Neural crest cell (in vitro differentiated cells): ENCODE data around the gene RPS28. TPM values are rescaled to one million over a fixed set of nuclear protein-coding genes. Genes with fewer than 3 reads are reported as not detected.

Experiments
- DNase-seq: peaks from one replicate; pipeline ENCODE4 v3.0.0; 2021; ENCODE audit warnings: low read depth, mixed read lengths, low spot score
- H3K27ac Mint-ChIP-seq: one replicate; pipeline ENCODE4 v1.8.0; 2021; ENCODE audit warnings: mild to moderate bottlenecking, mixed read lengths; ENCODE audit not compliant: unreplicated experiment
- H3K27me3 Mint-ChIP-seq: 2 replicates; pipeline ENCODE4 v1.8.0; 2021; ENCODE audit warnings: low read depth, mild to moderate bottlenecking, mixed read lengths
- H3K36me3 Mint-ChIP-seq: 2 replicates; pipeline ENCODE4 v1.8.0; 2021; ENCODE audit warnings: low read depth, mild to moderate bottlenecking, mixed read lengths
- H3K4me1 Mint-ChIP-seq: 2 replicates; pipeline ENCODE4 v1.8.0; 2021; ENCODE audit warnings: mixed read lengths
- H3K4me3 Mint-ChIP-seq: one replicate; pipeline ENCODE4 v1.8.0; 2021; ENCODE audit warnings: mild to moderate bottlenecking, mixed read lengths
- H3K9me3 Mint-ChIP-seq: 2 replicates; pipeline ENCODE4 v1.8.0; 2021; ENCODE audit warnings: mixed read lengths
- CTCF ChIP-seq: fragments of 200-600 bp; sonication (generic); conservative IDR thresholded peaks from 2 replicates; pipeline ENCODE4 v1.5.0; 2021; ENCODE audit warnings: antibody characterized with exemption, mild to moderate bottlenecking
- total RNA-seq: library from RNA; stranded (reverse); gene quantifications from 2 replicates; pipeline ENCODE4 v1.2.1, GENCODE V29; 2021

Gene RPS28
- total RNA-seq, 1 donor from 2014 or later, result 1,634 TPM

GRCh38 chr19:8304841-8305621 lies 16.3 kb upstream of the RPS28 start:
- H3K4me1 Mint-ChIP-seq, result peaks cover 28% of the 10 kb centered on the region
- no peaks in the 10 kb centered on the region for H3K36me3 Mint-ChIP-seq
- peak overlapping the region; percentile 59 for H3K4me3 Mint-ChIP-seq
- no peaks in the 10 kb centered on the region for H3K9me3 Mint-ChIP-seq
- no peaks in the 10 kb centered on the region for H3K27me3 Mint-ChIP-seq
- DNase-seq, result peak; percentile 50
- TF ChIP-seq CTCF, result no peak
- H3K27ac Mint-ChIP-seq, result no peak overlapping the region

DNA sequence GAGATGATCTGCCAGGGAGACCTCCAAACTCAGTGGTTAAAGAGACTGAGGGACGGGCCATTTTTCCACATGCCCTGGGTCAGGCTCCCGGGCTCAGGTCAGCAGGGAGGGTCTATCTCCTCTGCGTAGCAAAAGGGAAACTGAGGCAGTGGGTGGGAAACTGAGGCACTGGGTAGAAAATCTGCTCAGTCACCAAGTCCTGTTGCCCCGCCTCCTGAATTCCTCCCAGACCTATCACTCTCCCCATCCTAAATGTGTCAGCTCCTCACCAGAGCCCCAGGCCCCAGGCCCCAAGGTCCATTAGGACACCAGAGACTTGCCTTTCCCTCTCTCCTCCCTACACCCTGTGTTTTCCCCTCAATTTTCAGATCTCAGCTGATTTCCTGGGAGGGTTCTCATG lies 15.5 kb upstream of the RPS28 start:
- no peak for TF ChIP-seq CTCF
- Mint-ChIP-seq H3K36me3 (no peaks in the 10 kb centered on the region), H3K4me1 (peaks cover 28% of the 10 kb centered on the region), H3K9me3 (no peaks in the 10 kb centered on the region), H3K4me3 (peak overlapping the region; percentile 91), H3K27ac (no peak overlapping the region), H3K27me3 (no peaks in the 10 kb centered on the region)
- DNase-seq, result no peak

GRCh38 chr19:8306235-8307054 lies 14.9 kb upstream of the RPS28 start:
- no peak for TF ChIP-seq CTCF
- H3K27me3 Mint-ChIP-seq, result no peaks in the 10 kb centered on the region
- peak overlapping the region; percentile 91 for H3K4me3 Mint-ChIP-seq
- peak overlapping the region; percentile 35 for H3K27ac Mint-ChIP-seq
- H3K4me1 Mint-ChIP-seq, result peaks cover 28% of the 10 kb centered on the region
- DNase-seq, result peak; percentile 1
- no peaks in the 10 kb centered on the region for H3K9me3 Mint-ChIP-seq
- no peaks in the 10 kb centered on the region for H3K36me3 Mint-ChIP-seq

GRCh38 chr19:8307400-8307964 lies 13.8 kb upstream of the RPS28 start:
- peaks cover 28% of the 10 kb centered on the region for H3K4me1 Mint-ChIP-seq
- H3K36me3 Mint-ChIP-seq, result no peaks in the 10 kb centered on the region
- peak overlapping the region; percentile 91 for H3K4me3 Mint-ChIP-seq

More at GRCh38 chr19:8307400-8307964, 13.8 kb upstream of the RPS28 start:
- H3K9me3 Mint-ChIP-seq, result no peaks in the 10 kb centered on the region
- H3K27me3 Mint-ChIP-seq, result no peaks in the 10 kb centered on the region
- DNase-seq, result no peak
- peak overlapping the region; percentile 97 for H3K27ac Mint-ChIP-seq
- TF ChIP-seq CTCF, result no peak
